Measurements from ENCODE around the gene CACNA1H. TPM values are rescaled to one million over a fixed set of nuclear protein-coding genes. Genes with fewer than 3 reads are reported as not detected.
A peak's percentile ranks its signal among the peaks of the same experiment; 100 is the strongest.

Gene CACNA1H
- total RNA-seq (2014; rRNA removed; shearing (Covaris generic)), result 24.8 and 27.3 TPM in 2 replicates

DNA sequence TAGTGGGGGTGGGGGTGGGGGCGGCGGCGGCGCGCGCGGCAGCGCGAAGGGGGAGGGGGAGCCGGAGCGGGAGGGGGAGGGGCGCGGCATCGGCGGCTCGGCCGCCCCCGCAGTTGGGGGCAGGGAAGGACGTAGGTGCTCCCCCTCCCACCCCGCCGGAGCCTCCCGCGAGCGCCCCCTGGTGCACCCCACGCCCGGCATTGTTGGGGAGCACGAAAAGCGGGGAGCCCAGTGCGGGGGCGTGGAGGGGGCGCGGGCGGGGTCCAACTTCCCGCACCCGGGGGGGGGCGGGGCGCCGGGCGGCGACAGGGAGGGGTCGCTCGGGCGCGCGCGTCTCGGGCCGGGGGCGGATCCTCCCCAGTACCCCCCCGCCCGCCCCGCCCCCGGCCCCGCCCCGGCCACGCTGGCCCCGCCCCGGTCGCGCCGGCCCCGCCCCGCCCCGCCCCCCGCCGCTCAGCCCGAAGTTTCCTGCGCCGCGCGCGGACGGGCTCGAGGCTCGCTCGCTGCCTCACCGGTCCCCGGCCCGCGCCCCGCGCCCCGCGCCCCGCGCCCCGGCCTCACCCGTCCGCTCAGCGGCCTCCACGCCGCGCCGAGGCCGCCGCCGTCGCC is at the start of gene CACNA1H:
Gene CACNA1H, plus strand, starts transcription at position 456 of the 609 bp plus-strand sequence. CDS start 632 bp downstream, outside the sequence.
- Histone ChIP-seq H3K36me3 (replicated peaks; ENCODE audit: control insufficient read depth, insufficient read depth, low read length) (no peaks in the 10 kb centered on the region), H3K27me3 (ENCODE audit: control insufficient read depth, insufficient read depth, low read length) (no peaks in the 10 kb centered on the region), H3K4me3 (ENCODE audit: insufficient read depth, low read depth, low read length) (peak within 1 kb of the TSS; percentile 63)
- DNase-seq, result no peak

DNA sequence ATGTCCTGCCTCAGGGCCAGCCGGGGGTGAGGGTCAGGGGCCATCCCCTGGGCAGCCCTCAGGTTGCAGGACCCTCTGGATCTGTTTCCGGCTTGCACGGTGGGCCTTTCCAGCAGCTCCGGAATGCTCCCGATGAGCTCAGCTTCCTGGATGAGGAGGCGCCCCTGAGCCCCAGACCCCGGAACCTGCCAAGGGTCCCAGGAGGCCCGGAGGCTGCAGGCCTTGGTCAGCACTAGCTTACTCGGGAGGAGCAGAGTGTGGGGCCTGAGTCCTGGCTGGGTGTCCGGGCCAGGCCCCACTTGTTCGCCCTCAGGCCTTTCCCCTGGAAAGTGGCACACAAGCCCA is 49.3 kb upstream of the CACNA1H start:
- Histone ChIP-seq H3K4me3 (ENCODE audit: insufficient read depth, low read depth, low read length) (no peak overlapping the region; the same call in 1 of the 2 replicates), H3K27me3 (ENCODE audit: control insufficient read depth, insufficient read depth, low read length) (0 out of 2 replicates have a peak, but pooled peaks cover 2% of the 10 kb centered on the region), H3K36me3 (replicated peaks; ENCODE audit: control insufficient read depth, insufficient read depth, low read length) (no peaks in the 10 kb centered on the region)
- DNase-seq, result no peak

DNA sequence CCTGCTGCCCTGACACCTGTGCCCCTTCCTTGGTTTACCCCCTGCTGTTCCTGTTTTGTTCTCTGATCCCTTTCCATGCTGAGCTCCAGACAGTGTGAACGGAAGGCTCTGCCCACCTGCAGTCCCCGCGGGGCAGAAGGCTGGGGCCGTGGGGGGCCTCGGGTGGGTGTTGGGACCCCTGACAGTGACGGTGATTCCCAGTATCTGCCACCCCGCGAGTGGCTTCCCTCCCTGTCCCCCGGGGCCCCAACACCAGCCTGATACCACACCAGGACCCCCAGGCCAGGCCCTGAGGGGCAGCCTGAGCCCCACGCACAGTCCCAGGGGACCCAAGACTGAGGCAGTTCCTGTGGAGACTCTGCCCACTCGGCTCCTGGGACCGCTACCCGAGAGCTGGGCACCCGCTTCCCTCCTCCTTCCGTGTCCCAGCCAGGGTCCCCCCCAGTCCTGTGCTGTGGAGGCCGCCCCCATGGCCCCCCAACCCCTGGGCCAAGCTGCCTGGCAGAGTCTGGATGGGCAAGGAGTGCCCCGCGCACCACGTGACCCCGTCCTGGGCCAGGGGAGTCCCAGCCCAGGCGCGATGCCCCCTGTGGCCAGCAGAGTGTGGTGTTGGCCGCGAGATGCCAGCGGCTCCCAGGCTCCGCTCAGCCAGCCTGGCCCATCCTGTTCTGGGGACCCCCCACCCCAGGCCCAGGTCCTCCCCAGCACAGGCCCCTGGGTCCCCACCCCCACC is 46.9 kb upstream of the CACNA1H start:
- no peaks in the 10 kb centered on the region for H3K36me3 ChIP-seq (replicated peaks; ENCODE audit: control insufficient read depth, insufficient read depth, low read length)
- no peak overlapping the region for H3K4me3 ChIP-seq (ENCODE audit: insufficient read depth, low read depth, low read length)
- H3K27me3 ChIP-seq (ENCODE audit: control insufficient read depth, insufficient read depth, low read length), result 0 out of 2 replicates have a peak, but pooled peaks cover 2% of the 10 kb centered on the region
- DNase-seq, result peak; percentile 67

DNA sequence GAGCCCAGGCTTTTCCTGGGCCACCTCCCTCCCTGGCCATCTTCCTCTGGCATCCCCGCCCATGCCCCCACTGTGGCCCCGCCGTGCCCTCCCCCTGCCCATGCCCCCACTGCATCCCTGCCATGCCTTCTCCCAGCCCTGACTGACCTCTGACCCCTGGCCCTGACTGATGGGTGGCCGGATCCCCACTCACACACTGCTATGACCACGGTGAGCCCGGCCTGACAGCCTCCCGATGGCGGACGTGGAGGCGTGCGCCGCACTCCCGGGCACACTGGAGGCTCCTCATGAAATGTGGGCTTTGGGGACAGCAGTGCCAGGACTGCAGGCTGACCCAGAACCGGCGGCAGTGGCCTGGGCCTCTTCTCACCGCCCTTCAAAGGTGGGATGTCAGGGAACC is 46.2 kb upstream of the CACNA1H start:
- DNase-seq, result no peak
- Histone ChIP-seq H3K27me3 (ENCODE audit: control insufficient read depth, insufficient read depth, low read length) (0 out of 2 replicates have a peak, but pooled peaks cover 2% of the 10 kb centered on the region), H3K36me3 (replicated peaks; ENCODE audit: control insufficient read depth, insufficient read depth, low read length) (no peaks in the 10 kb centered on the region), H3K4me3 (ENCODE audit: insufficient read depth, low read depth, low read length) (no peak overlapping the region)

DNA sequence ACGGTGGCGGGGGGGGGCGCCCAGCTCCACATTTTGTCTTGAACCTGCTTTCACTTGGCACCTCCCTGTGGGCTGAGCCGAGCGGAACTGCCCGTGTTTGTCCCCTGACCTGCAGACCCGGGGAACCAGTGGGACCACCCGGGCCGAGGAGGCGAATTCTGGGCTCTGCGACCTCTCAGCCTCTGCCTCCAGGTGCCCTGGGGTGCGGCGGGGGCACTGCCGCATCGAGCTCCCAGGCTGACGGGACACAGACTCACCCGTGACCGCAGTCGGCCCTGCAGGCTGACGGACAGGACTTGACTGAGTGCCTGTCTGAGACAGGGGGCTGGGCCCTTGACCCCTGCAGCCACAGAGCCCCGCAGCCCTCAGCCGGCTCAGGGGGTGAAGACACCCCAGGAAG is 45.8 kb upstream of the CACNA1H start:
- DNase-seq, result peak; percentile 64
- H3K36me3 ChIP-seq (replicated peaks; ENCODE audit: control insufficient read depth, insufficient read depth, low read length), result no peaks in the 10 kb centered on the region
- 0 out of 2 replicates have a peak, but pooled peaks cover 2% of the 10 kb centered on the region for H3K27me3 ChIP-seq (ENCODE audit: control insufficient read depth, insufficient read depth, low read length)
- no peak overlapping the region for H3K4me3 ChIP-seq (ENCODE audit: insufficient read depth, low read depth, low read length)

DNA sequence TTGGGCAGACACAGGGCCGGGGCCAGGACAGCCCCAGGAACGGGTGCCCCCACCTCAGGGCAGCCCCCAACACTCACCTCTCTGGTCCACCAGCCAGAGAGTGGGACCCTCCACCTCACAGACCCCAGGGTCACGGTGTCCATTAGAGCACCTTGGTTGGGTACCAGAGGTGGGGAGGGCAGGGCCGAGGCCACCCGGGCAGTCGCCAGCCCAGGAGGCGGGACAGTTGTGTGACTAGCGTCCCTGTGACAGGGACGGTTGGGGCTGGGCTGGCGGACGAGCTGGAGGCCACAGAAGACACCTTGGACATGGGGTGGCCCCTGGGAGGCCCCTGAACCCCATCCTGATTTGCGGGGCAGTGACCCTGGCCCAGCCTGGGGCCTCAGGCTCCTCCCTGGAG is 45.2 kb upstream of the CACNA1H start:
- DNase-seq, result peak; percentile 64
- Histone ChIP-seq H3K36me3 (replicated peaks; ENCODE audit: control insufficient read depth, insufficient read depth, low read length) (no peaks in the 10 kb centered on the region), H3K27me3 (ENCODE audit: control insufficient read depth, insufficient read depth, low read length) (0 out of 2 replicates have a peak, but pooled peaks cover 2% of the 10 kb centered on the region), H3K4me3 (ENCODE audit: insufficient read depth, low read depth, low read length) (no peak overlapping the region)

DNA sequence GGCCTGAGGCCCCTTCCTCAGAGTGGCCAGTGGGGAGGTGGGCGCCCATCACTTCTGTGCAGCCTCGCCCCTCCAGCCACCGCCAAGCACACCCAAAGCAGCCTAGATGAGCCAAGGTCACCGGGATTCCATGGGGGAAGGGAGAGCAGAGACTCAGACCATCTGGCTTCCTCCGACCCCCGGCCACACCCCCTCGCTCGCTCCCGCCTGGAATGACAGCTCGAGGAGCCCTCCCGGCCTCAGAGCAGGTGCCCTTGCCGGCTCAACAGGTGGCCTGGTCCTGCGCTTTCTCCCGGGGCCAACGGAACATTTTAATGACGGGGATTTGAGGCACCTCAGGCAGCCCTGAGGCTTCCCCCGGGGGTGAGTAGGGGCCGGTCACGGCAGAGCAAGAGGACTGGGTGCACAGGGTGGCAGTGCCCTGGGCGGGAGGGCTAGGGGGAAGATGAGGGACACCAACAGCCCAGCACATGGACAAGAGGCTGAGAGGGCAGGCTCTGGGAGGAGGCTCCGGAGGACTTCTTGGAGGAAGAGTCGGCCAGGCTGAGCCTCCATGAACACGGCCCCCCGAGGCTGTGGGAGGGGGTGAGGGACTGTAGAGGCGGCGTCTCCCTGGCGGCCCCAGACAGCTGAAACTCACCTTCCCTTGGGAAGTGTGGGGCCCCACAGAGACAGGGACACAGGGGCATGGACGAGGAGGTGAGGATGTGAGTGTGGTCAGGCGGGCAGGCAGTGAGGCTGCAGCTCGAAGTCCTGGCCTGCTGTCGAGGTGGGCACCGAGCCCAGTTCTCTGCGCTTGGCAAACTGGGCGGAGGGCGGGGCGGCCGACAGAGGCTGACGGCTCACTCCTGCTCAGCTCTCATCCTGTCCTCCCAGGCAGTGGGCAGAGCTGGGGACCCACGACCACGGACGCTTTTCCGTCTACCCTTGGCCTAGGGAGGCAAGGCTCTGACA is 44.3 kb upstream of the CACNA1H start:
- 0 out of 2 replicates have a peak, but pooled peaks cover 2% of the 10 kb centered on the region for H3K27me3 ChIP-seq (ENCODE audit: control insufficient read depth, insufficient read depth, low read length)
- no peaks in the 10 kb centered on the region for H3K36me3 ChIP-seq (replicated peaks; ENCODE audit: control insufficient read depth, insufficient read depth, low read length)
- no peak overlapping the region for H3K4me3 ChIP-seq (ENCODE audit: insufficient read depth, low read depth, low read length)
- DNase-seq, result peak; percentile 86

DNA sequence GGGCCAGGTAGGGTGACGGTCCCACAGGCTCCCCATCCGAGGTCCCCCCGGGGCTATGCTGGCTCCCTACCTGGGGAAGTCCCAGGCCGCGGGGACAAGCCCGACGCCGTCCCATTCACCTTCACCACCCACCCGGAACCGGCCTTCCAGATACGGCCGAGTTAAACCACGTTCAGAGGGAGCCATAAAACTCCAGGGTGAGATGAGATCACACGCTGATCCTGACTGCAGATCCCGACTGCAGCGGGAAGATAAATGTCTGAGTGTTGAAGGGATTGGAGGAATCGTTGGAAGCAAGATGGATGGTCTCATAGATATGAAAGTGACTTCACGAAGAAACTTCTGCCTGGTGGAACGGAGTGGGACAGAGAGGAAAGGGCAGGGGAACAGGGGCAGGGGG is 43.3 kb upstream of the CACNA1H start:
- H3K27me3 ChIP-seq (ENCODE audit: control insufficient read depth, insufficient read depth, low read length), result no peaks in the 10 kb centered on the region
- H3K36me3 ChIP-seq (replicated peaks; ENCODE audit: control insufficient read depth, insufficient read depth, low read length), result no peaks in the 10 kb centered on the region
- no peak overlapping the region for H3K4me3 ChIP-seq (ENCODE audit: insufficient read depth, low read depth, low read length)
- DNase-seq, result no peak

DNA sequence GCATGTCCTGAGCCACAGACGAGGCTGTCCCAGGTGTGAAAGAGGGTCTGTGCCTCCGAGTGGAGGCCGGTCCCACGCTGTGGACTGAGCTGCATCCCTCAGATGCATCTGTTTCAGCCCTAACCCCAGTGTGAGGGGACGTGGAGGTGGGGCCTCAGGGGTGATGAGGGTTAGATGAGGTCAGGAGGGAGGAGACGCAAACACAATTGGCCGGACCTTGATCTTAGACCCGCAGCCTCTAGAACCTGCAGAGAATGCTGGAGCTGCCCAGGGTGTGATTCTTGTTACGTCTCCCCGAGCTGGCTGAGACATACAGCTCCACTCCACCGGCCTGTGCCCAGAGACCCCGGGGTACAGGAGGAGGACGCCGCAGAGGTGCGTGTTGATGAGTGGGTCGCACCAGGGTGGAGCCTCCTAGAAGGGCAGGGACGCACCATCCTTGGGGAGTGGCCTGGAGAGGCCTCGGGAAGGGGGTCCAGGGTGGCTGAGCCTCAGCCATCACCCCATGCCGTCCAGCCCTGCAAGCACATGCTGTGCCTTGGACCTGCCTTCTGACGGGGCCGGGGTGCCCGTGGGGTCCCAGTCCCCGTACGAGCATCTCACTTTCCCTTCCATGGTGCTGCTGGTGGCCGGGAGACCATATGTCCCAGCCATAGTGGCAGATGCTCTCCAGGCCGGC is 40.3 kb upstream of the CACNA1H start:
- H3K4me3 ChIP-seq (ENCODE audit: insufficient read depth, low read depth, low read length), result no peak overlapping the region
- H3K27me3 ChIP-seq (ENCODE audit: control insufficient read depth, insufficient read depth, low read length), result no peaks in the 10 kb centered on the region
- no peak for DNase-seq
- H3K36me3 ChIP-seq (replicated peaks; ENCODE audit: control insufficient read depth, insufficient read depth, low read length), result no peaks in the 10 kb centered on the region

DNA sequence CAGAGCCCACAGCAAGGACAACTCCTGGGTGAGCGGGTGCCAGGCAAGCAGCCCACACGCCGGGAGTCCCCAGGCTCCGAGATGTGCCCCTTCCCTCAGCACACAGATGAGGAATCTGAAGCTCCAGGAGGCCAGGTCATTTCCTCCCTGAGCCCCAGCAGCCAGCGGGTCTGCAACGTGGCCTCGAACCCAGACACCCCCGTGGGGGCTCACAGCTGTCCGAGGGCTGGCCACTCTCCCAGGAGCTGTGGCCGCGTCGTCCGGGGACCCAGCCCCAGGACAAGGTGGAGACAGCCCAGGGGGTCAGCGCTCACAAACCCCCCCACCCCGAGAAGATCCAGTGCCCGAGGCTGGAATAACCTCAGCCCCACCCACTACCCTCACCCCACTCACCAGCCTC is 39.4 kb upstream of the CACNA1H start:
- no peaks in the 10 kb centered on the region for H3K27me3 ChIP-seq (ENCODE audit: control insufficient read depth, insufficient read depth, low read length)
- DNase-seq, result peak; percentile 75
- H3K4me3 ChIP-seq (ENCODE audit: insufficient read depth, low read depth, low read length), result no peak overlapping the region
- no peaks in the 10 kb centered on the region for H3K36me3 ChIP-seq (replicated peaks; ENCODE audit: control insufficient read depth, insufficient read depth, low read length)

DNA sequence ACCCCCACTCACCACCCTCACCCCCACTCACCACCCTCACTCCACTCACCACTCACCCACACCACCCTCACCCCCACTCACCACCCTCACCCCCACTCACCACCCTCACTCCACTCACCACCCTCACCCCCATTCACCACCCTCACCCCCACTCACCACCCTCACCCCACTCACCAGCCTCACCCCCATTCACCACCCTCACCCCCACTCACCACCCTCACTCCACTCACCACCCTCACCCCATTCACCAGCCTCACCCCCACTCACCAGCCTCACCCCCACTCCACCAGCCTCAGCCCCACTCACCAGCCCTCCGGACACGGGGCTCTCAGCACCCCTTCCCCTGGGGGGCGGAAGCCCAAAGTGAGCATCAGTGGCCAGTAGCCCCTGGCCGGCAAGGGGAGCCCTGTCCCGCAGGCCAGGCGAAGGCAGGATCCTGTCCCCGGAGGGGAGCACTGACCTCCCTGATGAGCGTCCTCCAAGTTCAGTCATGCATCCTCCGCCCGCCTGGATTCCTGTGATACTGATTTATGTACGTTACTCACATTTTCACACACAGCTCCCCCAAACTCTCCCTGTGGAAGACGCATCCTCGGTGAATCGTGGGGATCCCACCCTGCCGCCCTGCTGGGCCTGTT is 38.9 kb upstream of the CACNA1H start:
- no peak overlapping the region for H3K4me3 ChIP-seq (ENCODE audit: insufficient read depth, low read depth, low read length)
- no peaks in the 10 kb centered on the region for H3K36me3 ChIP-seq (replicated peaks; ENCODE audit: control insufficient read depth, insufficient read depth, low read length)
- DNase-seq, result peak; percentile 81
- H3K27me3 ChIP-seq (ENCODE audit: control insufficient read depth, insufficient read depth, low read length), result no peaks in the 10 kb centered on the region

DNA sequence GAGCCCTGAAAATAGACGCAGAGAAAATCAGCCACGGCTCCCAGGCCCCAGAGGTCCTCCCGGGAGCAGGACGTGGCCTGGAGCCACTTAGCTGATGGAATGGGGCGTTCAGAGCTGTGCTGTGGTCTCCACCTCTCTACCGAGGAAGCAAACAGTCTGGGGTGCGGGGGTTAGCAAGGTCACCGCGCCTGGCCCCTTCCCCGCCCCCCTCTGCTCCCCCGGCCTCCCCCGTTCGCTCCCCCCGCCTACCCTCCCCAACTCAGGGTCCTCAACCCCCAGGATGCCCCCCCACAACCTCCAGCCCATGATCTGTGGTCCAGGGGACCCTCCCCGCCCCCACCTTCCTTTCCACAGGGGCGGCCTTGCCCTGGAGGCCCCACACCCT is 36.2 kb upstream of the CACNA1H start:
- peak; percentile 63 for DNase-seq
- no peak overlapping the region for H3K4me3 ChIP-seq (ENCODE audit: insufficient read depth, low read depth, low read length)
- H3K36me3 ChIP-seq (replicated peaks; ENCODE audit: control insufficient read depth, insufficient read depth, low read length), result no peaks in the 10 kb centered on the region
- no peaks in the 10 kb centered on the region for H3K27me3 ChIP-seq (ENCODE audit: control insufficient read depth, insufficient read depth, low read length)

DNA sequence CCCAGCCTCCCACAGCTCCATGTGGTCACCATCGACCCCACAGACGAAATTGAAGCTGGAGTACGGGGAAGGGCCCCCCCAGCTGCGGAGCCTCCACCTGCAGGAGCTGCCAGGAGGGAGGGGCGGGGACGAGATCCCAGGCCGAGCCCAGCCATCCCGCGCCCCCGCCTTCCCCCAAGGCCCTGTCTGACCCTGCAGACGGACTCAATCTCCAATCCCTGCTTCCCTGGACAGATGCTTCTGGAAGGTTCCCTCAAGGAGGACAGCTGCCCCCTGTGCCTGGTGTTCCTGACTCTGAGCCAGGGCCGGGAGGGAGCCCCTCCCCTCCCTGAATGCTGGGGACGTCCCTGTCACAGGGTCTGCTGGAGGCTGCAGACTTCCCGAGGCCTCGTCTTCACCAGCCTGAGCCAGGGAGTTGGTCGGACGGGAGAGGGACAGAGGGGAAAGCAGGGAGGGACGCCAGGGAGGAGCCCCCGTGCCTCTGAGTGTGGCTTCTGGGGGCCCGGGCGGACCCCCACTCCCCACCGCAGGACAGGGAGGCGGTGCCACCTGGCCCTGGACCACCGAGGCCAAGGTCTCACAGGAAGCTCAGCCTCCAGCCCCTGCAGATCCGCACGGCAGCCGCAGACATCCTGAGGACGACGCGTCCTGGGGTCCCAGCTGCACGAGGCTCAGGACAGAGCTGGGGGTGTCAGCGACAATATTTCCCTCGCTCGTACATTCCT is 35.6 kb upstream of the CACNA1H start:
- DNase-seq, result peak; percentile 64
- H3K4me3 ChIP-seq (ENCODE audit: insufficient read depth, low read depth, low read length), result no peak overlapping the region

More for the DNA sequence above, 35.6 kb upstream of the CACNA1H start:
- Histone ChIP-seq H3K36me3 (replicated peaks; ENCODE audit: control insufficient read depth, insufficient read depth, low read length) (no peaks in the 10 kb centered on the region), H3K27me3 (ENCODE audit: control insufficient read depth, insufficient read depth, low read length) (no peaks in the 10 kb centered on the region)

All from H7 (cell line).